Ishikawa (cell line): Measurements from ENCODE around the gene S1PR5.

Experiments
- CEBPB ChIP-seq: IDR thresholded peaks from 2 replicates; pipeline ENCODE4 v1.6.1; 2012
- CREB1 ChIP-seq: IDR thresholded peaks from 2 replicates; pipeline ENCODE4 v1.6.1; 2012; ENCODE audit warnings: low read depth
- EGR1 ChIP-seq: IDR thresholded peaks from 2 replicates; pipeline ENCODE4 v1.6.1; 2012
- EP300 ChIP-seq: IDR thresholded peaks from 2 replicates; pipeline ENCODE4 v1.6.1; 2012; ENCODE audit warnings: borderline replicate concordance
- FOXM1 ChIP-seq: IDR thresholded peaks from 2 replicates; pipeline ENCODE4 v1.6.1; 2012; ENCODE audit warnings: low read depth, borderline replicate concordance
- MAX ChIP-seq: IDR thresholded peaks from 2 replicates; pipeline ENCODE4 v1.6.1; 2012
- NFIC ChIP-seq: IDR thresholded peaks from 2 replicates; pipeline ENCODE4 v1.6.1; 2012
- RAD21 ChIP-seq: IDR thresholded peaks from 2 replicates; pipeline ENCODE4 v1.6.1; 2012; ENCODE audit warnings: low read depth
- REST ChIP-seq: IDR thresholded peaks from 2 replicates; pipeline ENCODE4 v1.6.1; 2012; ENCODE audit warnings: low read depth, mild to moderate bottlenecking
- TAF1 ChIP-seq: IDR thresholded peaks from 2 replicates; pipeline ENCODE4 v1.6.1; 2012; ENCODE audit warnings: low read depth, mild to moderate bottlenecking
- TCF12 ChIP-seq: IDR thresholded peaks from 2 replicates; pipeline ENCODE4 v1.6.1; 2012; ENCODE audit warnings: low read depth
- TEAD4 ChIP-seq: IDR thresholded peaks from 2 replicates; pipeline ENCODE4 v1.6.1; 2012
- YY1 ChIP-seq: IDR thresholded peaks from 2 replicates; pipeline ENCODE4 v1.6.1; 2012; ENCODE audit warnings: low read depth
- TF ChIP-seq, protein P1 (sequence below): IDR thresholded peaks from 2 replicates; pipeline ENCODE4 v1.6.1; 2012

DNA sequence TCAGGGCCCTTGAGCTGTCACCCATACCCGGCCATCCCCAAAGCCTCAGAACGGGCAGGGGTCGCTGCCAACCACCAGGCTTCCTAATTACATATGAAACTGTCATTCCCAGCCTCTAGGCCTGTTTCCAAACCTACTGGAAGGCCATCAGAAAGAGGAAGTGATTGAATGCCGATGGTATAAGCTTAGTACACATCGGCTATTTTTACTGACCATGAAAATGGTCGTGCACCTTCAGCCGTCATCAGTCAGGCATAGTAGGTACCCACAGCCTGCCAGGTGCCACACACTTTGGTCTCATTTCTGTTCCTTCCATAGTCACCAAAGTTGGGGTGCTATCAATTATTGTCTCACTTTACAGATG is 38.3 kb upstream of the S1PR5 start:
- TF ChIP-seq EP300 (no peak), TEAD4 (no peak), CEBPB (no peak), MAX (no peak), YY1 (no peak), TCF12 (no peak), FOXM1 (no peak), REST (no peak), NFIC (no peak), RAD21 (no peak), TAF1 (no peak), CREB1 (no peak), EGR1 (no peak)
- TF ChIP-seq, protein P1, sequence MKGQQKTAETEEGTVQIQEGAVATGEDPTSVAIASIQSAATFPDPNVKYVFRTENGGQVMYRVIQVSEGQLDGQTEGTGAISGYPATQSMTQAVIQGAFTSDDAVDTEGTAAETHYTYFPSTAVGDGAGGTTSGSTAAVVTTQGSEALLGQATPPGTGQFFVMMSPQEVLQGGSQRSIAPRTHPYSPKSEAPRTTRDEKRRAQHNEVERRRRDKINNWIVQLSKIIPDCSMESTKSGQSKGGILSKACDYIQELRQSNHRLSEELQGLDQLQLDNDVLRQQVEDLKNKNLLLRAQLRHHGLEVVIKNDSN = no peak
